IPS-18a (cell line): ENCODE measurements around the gene SLC25A30.
A peak's percentile ranks its signal among the peaks of the same experiment; 100 is the strongest.

Source experiments
- H3K27ac ChIP-seq: one replicate; pipeline ENCODE4 v1.5.1; 2013; ENCODE audit warnings: low read length
- H3K27me3 ChIP-seq: one replicate; pipeline ENCODE4 v1.6.1; 2013; ENCODE audit warnings: mild to moderate bottlenecking, low read length; ENCODE audit not compliant: control insufficient read depth, insufficient read depth
- H3K36me3 ChIP-seq: one replicate; pipeline ENCODE4 v1.6.1; 2013; ENCODE audit warnings: low read depth, low read length; ENCODE audit not compliant: control insufficient read depth
- H3K4me1 ChIP-seq: one replicate; pipeline ENCODE4 v1.6.1; 2013; ENCODE audit warnings: low read depth, low read length; ENCODE audit not compliant: control insufficient read depth
- H3K4me3 ChIP-seq: one replicate; pipeline ENCODE4 v1.5.1; 2013; ENCODE audit warnings: low read length
- H3K9ac ChIP-seq: one replicate; pipeline ENCODE4 v1.6.1; 2013; ENCODE audit warnings: mild to moderate bottlenecking, low read length, moderate library complexity
- H3K9me3 ChIP-seq: one replicate; pipeline ENCODE4 v1.6.1; 2013; ENCODE audit warnings: low read depth, low read length; ENCODE audit not compliant: control insufficient read depth

Gene SLC25A30, protein sequence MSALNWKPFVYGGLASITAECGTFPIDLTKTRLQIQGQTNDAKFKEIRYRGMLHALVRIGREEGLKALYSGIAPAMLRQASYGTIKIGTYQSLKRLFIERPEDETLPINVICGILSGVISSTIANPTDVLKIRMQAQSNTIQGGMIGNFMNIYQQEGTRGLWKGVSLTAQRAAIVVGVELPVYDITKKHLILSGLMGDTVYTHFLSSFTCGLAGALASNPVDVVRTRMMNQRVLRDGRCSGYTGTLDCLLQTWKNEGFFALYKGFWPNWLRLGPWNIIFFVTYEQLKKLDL

GRCh38 chr13:45417790-45418534 is at the start of gene SLC25A30:
Gene SLC25A30, minus strand, starts transcription at chr13:45418373. Its CDS starts 6,948 bp downstream, at chr13:45411425.
- Histone ChIP-seq H3K9me3 (no peaks in the 10 kb centered on the region), H3K36me3 (no peaks in the 10 kb centered on the region), H3K27me3 (peaks cover 16% of the 10 kb centered on the region), H3K9ac (peak within 1 kb of the TSS; percentile 42), H3K4me3 (peak within 1 kb of the TSS; percentile 80), H3K27ac (no peak within 1 kb of the TSS), H3K4me1 (peaks cover 3% of the 10 kb centered on the region)

DNA sequence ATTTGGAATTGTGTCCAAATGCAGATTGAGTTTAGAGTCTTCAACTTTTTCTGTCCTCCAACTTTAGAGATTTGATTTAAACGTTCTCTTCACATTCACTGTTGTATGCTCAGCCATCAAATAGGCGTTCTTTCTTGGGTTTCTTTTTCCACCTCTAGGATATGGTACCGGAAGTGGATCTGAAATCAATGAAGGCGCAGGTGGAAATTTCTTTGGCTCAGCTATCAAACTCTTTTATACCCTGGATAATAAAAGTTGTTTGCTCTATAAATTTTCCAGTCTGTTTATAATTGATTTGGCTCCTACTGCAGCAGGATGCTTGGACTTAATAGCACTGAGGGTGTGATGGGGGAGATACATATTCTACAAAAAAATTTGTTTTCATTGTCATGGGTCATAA is 48.2 kb upstream of the SLC25A30 start:
- no peak overlapping the region for H3K27ac ChIP-seq
- H3K4me1 ChIP-seq = peaks cover 6% of the 10 kb centered on the region
- no peak overlapping the region for H3K4me3 ChIP-seq
- H3K9me3 ChIP-seq = no peaks in the 10 kb centered on the region
- H3K9ac ChIP-seq = no peak overlapping the region
- no peaks in the 10 kb centered on the region for H3K36me3 ChIP-seq
- H3K27me3 ChIP-seq = peaks cover 8% of the 10 kb centered on the region

DNA sequence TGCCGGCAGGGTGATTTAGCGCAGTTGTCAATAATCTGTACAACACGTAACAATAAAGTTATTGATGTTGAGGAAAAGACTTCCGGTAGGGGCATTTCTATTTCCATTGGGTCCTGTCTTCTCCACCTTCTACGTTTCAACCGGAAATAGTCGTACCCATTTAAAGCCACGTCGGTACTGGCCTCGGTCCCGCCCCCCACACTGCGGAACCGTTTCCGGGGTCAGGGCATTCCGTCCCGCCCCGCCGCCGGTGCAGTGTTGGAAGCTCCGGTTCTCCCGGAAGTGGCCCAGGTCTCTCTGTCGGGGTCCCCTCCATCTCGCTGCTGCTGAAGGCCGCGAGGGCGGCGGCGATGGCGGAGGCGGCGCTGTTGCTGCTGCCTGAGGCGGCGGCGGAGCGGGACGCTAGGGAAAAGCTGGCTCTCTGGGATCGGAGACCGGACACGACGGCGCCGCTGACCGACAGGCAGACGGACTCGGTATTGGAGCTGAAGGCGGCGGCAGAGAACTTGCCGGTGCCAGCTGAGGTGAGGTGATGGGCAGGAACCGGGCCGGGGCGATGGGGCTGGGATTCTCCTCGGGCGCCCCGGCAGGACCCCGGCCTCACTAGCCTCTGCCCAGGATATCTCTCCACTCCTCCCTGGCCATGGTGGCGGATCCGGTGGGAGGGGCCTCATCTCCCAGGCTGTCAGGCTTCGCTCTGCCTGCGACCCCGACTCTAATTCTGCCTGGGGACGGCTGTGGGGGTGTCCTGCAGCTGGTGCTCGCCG is 46.7 kb upstream of the SLC25A30 start, which contains the start of gene COG3:
TSS of gene COG3 (plus strand) at position 253 of the 767 bp plus-strand sequence. CDS start at position 351, 98 bp downstream.
- H3K4me3 ChIP-seq = peak within 1 kb of the TSS; percentile 79
- H3K9me3 ChIP-seq = no peaks in the 10 kb centered on the region
- H3K27ac ChIP-seq = no peak within 1 kb of the TSS
- H3K27me3 ChIP-seq = peaks cover 16% of the 10 kb centered on the region
- H3K9ac ChIP-seq = peak within 1 kb of the TSS; percentile 81
- peaks cover 6% of the 10 kb centered on the region for H3K4me1 ChIP-seq
- H3K36me3 ChIP-seq = no peaks in the 10 kb centered on the region

GRCh38 chr13:45464141-45464686 is 46.0 kb upstream of the SLC25A30 start:
- H3K9ac ChIP-seq = peak overlapping the region; percentile 81
- H3K27ac ChIP-seq = no peak overlapping the region
- peak overlapping the region; percentile 79 for H3K4me3 ChIP-seq
- H3K27me3 ChIP-seq = peaks cover 16% of the 10 kb centered on the region
- no peaks in the 10 kb centered on the region for H3K9me3 ChIP-seq
- no peaks in the 10 kb centered on the region for H3K36me3 ChIP-seq
- peaks cover 6% of the 10 kb centered on the region for H3K4me1 ChIP-seq

- no peaks in the 10 kb centered on the region for H3K36me3 ChIP-seq
- no peak overlapping the region for H3K27ac ChIP-seq
- no peak overlapping the region for H3K9ac ChIP-seq
- no peaks in the 10 kb centered on the region for H3K9me3 ChIP-seq
- peaks cover 8% of the 10 kb centered on the region for H3K27me3 ChIP-seq
- H3K4me3 ChIP-seq = no peak overlapping the region
- no peaks in the 10 kb centered on the region for H3K4me1 ChIP-seq
These were observed 38.2 kb upstream of the SLC25A30 start for GRCh38 chr13:45456196-45456972.

GRCh38 chr13:45454204-45454603 is 36.0 kb upstream of the SLC25A30 start:
- Histone ChIP-seq H3K4me3 (no peak overlapping the region), H3K9ac (no peak overlapping the region), H3K4me1 (no peaks in the 10 kb centered on the region), H3K9me3 (no peaks in the 10 kb centered on the region), H3K27ac (no peak overlapping the region), H3K36me3 (no peaks in the 10 kb centered on the region), H3K27me3 (no peaks in the 10 kb centered on the region)

DNA sequence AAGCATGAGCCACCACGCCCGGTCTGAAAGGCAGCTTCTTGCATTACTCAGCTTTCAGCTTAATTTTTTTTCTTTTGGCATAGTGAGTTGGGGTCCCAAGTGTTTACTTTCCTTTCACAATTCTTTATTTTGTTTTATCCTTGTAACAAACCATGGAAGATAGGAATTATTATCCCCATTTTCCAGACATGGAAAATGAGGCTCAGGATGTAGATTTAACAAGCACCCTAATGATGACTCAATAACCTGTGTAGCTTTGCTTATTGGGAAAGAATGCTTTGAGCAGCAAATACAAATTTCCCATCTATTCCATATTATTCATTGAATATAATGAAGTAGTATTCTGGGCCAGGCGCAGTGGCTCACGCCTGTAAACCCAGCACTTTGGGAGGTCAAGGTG is 33.1 kb upstream of the SLC25A30 start:
- no peak overlapping the region for H3K27ac ChIP-seq
- H3K9ac ChIP-seq = no peak overlapping the region
- no peaks in the 10 kb centered on the region for H3K9me3 ChIP-seq

GRCh38 chr13:45448965-45449559 is 30.9 kb upstream of the SLC25A30 start:
- H3K9ac ChIP-seq = no peak overlapping the region

More for the DNA sequence above, 33.1 kb upstream of the SLC25A30 start:
- H3K4me1 ChIP-seq = no peaks in the 10 kb centered on the region
- H3K4me3 ChIP-seq = no peak overlapping the region
- no peaks in the 10 kb centered on the region for H3K27me3 ChIP-seq
- H3K36me3 ChIP-seq = no peaks in the 10 kb centered on the region

GRCh38 chr13:45447050-45447661 is 29.0 kb upstream of the SLC25A30 start:
- Histone ChIP-seq H3K27me3 (no peaks in the 10 kb centered on the region), H3K36me3 (no peaks in the 10 kb centered on the region), H3K9me3 (no peaks in the 10 kb centered on the region), H3K9ac (no peak overlapping the region), H3K4me1 (no peaks in the 10 kb centered on the region), H3K4me3 (no peak overlapping the region), H3K27ac (no peak overlapping the region)

More at GRCh38 chr13:45448965-45449559, 30.9 kb upstream of the SLC25A30 start:
- H3K4me3 ChIP-seq = no peak overlapping the region
- H3K27ac ChIP-seq = no peak overlapping the region
- no peaks in the 10 kb centered on the region for H3K4me1 ChIP-seq
- H3K27me3 ChIP-seq = no peaks in the 10 kb centered on the region
- no peaks in the 10 kb centered on the region for H3K36me3 ChIP-seq
- H3K9me3 ChIP-seq = no peaks in the 10 kb centered on the region

DNA sequence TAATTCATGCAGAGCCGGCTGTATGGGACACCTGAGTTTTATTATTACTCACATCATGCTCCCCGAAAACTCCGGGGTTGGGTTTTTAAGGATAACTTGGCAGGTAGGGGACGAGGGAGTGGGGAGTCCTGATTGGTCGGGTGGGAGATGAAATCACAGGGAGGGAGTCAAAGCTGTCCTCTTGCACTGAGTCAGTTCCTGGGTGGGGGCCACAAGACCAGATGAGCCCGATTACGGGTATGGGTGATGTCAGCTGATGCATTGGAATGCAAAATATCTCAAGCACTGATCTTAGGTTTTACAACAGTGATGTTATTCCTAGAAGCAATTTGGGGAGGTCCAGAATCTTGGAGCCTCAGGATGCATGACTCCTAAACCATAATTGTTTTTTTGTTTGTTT is 28.0 kb upstream of the SLC25A30 start:
- Histone ChIP-seq H3K27me3 (no peaks in the 10 kb centered on the region), H3K36me3 (no peaks in the 10 kb centered on the region), H3K9ac (no peak overlapping the region), H3K9me3 (no peaks in the 10 kb centered on the region), H3K4me3 (no peak overlapping the region), H3K4me1 (no peaks in the 10 kb centered on the region), H3K27ac (no peak overlapping the region)
